ENCODE data around the gene MXRA7.
"Not testable (repeated sequence)": the region's sequence is repeated elsewhere in the genome, so short reads cannot be mapped to it uniquely, and the experiment has no call there.

MXRA7 gene

DNA sequence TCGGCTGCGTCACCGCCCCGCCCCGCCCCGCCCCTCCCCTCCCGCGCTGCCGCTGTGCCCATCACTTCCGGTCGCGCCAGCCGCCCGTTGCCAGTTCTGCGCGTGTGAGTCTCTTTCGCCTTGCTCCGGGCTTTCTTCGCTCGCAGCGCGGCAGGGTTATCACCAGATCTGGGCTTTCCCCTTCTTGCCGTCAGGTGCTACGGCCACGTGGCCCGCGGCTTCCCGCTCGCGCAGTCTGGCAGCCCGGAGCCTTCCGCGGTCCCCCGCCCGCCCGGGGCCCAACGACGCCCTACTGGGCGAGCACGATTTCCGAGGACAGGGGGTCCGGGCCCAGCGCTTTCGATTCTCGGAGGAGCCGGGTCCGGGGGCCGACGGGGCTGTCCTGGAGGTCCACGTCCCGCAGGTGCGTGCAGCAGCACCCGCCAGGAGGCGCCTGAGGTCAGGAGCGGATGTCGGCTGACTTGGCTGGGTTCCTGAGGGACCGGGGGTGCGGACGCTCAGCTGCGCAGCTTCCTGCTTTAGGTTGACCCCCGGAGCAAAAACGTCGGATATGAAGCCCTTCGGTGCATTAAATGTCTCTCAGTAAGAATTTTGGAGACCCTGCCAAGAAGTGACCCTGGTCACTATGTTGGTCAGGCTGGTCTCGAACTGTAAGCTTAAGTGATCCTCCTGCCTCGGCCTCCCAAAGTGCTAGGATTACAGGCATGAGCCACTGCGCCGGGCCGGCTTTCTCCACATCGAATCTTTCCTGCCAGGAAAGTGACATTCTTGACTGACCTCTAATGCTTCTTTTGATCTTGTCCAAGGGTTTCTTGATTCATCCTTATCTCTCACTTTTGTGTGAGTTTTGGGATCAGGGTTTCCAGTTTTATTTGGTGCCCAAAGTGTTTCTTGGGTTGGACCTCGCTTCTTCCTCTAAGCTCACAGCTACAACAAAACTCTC is 16.3 kb upstream of the MXRA7 start, which contains the start of gene METTL23:
Gene METTL23 (plus strand): TSS at position 64 of the 943 bp plus-strand sequence. CDS start 2,872 bp downstream, outside the sequence.
- DNase-seq = peak; percentile 83 to 91
- Histone ChIP-seq H3K27me3 (no peaks in the 10 kb centered on the region), H3K4me3 (peak within 1 kb of the TSS; percentile 82 to 100), H3K27ac (peak within 1 kb of the TSS; percentile 95 to 100), H3K36me3 (peaks cover 40 to 48% (median 41%) of the 10 kb centered on the region in 3 donors), H3K9me3 (no peaks in the 10 kb centered on the region), H3K4me1 (peaks cover 0 to 78% (median 45%) of the 10 kb centered on the region in 4 donors)
- intact Hi-C loops (cut with DNase I; ENCODE audit: low total_unique reads) = no loop called here
- TF ChIP-seq, protein P1, sequence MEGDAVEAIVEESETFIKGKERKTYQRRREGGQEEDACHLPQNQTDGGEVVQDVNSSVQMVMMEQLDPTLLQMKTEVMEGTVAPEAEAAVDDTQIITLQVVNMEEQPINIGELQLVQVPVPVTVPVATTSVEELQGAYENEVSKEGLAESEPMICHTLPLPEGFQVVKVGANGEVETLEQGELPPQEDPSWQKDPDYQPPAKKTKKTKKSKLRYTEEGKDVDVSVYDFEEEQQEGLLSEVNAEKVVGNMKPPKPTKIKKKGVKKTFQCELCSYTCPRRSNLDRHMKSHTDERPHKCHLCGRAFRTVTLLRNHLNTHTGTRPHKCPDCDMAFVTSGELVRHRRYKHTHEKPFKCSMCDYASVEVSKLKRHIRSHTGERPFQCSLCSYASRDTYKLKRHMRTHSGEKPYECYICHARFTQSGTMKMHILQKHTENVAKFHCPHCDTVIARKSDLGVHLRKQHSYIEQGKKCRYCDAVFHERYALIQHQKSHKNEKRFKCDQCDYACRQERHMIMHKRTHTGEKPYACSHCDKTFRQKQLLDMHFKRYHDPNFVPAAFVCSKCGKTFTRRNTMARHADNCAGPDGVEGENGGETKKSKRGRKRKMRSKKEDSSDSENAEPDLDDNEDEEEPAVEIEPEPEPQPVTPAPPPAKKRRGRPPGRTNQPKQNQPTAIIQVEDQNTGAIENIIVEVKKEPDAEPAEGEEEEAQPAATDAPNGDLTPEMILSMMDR (IDR thresholded peaks at IDR 0.05) = peak; percentile 51 to 59

- TF ChIP-seq, protein P1 (IDR thresholded peaks at IDR 0.05) = no peak
- Histone ChIP-seq H3K27ac (peak within 1 kb of the TSS; percentile 95 to 100), H3K27me3 (no peaks in the 10 kb centered on the region), H3K4me1 (peaks cover 0 to 71% (median 45%) of the 10 kb centered on the region in 4 donors), H3K4me3 (peak within 1 kb of the TSS; percentile 82 to 100), H3K36me3 (peaks cover 40 to 48% (median 43%) of the 10 kb centered on the region in 3 donors), H3K9me3 (no peaks in the 10 kb centered on the region)
- intact Hi-C loops (cut with DNase I; ENCODE audit: low total_unique reads) = no loop called here
- peak; percentile 96 to 99 for DNase-seq
Measured at GRCh38 chr17:76726231-76726775, 15.5 kb upstream of the MXRA7 start, which contains the start of gene JMJD6. JMJD6 (minus strand) TSS chr17:76726606; CDS start chr17:76726475, 131 bp downstream.

DNA sequence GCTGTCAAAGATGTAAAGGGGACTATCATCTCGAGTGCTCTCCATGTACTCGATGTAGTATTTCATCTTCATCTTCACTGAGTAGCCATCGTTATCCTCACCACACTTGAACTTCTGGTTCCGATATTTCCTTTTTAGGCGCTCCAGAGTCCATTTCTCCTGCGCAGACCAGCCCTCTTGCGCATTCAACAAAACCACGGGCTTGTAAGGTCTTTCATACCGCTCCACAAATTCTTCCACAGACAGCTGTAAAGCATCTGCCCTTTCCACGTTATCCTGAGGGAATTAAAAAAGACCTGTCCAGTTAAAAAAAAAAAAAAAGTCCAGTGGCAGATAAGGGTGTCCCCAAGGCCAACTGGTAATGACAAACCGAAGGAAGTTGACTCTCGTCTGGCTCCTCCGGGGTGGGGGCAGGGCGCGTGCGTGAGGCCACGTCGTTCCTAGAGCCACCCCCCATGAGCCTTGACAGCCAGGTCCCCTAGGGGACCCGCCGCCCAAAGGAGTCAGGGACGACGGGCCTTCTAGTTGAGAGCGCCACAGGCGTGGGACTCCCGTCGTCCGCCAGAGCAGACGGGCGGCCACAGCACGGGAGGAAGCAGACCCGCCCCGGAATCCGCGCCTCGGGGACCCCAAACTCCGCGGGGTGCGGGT is 14.9 kb upstream of the MXRA7 start:
- H3K27me3 ChIP-seq = no peaks in the 10 kb centered on the region
- TF ChIP-seq, protein P1 (IDR thresholded peaks at IDR 0.05) = no peak
- peak overlapping the region; percentile 95 to 100 for H3K27ac ChIP-seq
- peaks cover 0 to 67% (median 45%) of the 10 kb centered on the region in 4 donors for H3K4me1 ChIP-seq
- peaks cover 42 to 49% (median 44%) of the 10 kb centered on the region in 3 donors for H3K36me3 ChIP-seq
- intact Hi-C loops (cut with DNase I; ENCODE audit: low total_unique reads) = no loop called here
- peak overlapping the region; percentile 82 to 100 for H3K4me3 ChIP-seq
- DNase-seq = peak; percentile 73 to 91
- H3K9me3 ChIP-seq = no peaks in the 10 kb centered on the region

GRCh38 chr17:76723812-76724211 is 13.0 kb upstream of the MXRA7 start:
- H3K36me3 ChIP-seq = peaks cover 60 to 61% (median 61%) of the 10 kb centered on the region in 3 donors
- no peaks in the 10 kb centered on the region for H3K27me3 ChIP-seq
- H3K9me3 ChIP-seq = no peaks in the 10 kb centered on the region
- DNase-seq = no peak
- intact Hi-C loops (cut with DNase I; ENCODE audit: low total_unique reads) = no loop called here
- peak overlapping the region in 1 of 2 donors; percentile 100 for H3K27ac ChIP-seq
- peaks cover 0 to 49% (median 39%) of the 10 kb centered on the region in 4 donors for H3K4me1 ChIP-seq
- H3K4me3 ChIP-seq = no peak overlapping the region
- TF ChIP-seq, protein P1 (IDR thresholded peaks at IDR 0.05) = no peak

GRCh38 chr17:76722977-76723376 is 12.2 kb upstream of the MXRA7 start:
- Histone ChIP-seq H3K36me3 (peaks cover 69% of the 10 kb centered on the region in 3 donors), H3K4me1 (peaks cover 0 to 41% (median 34%) of the 10 kb centered on the region in 4 donors)
- DNase-seq; H3K4me3 ChIP-seq; H3K9me3 ChIP-seq; H3K27me3 ChIP-seq; H3K27ac ChIP-seq; intact Hi-C loops (cut with DNase I; ENCODE audit: low total_unique reads): not testable (repeated sequence)

Data from tibial artery (tissue), 4 donors.